Body of pancreas (tissue), 4 donors: ENCODE data around the gene FBP2. TPM values are rescaled to one million over a fixed set of nuclear protein-coding genes. Genes with fewer than 3 reads are reported as not detected.
"Not testable (repeated sequence)": the region's sequence is repeated elsewhere in the genome, so short reads cannot be mapped to it uniquely, and the experiment has no call there.

Source experiments
- ATAC-seq: fragments of 150-250 bp; one replicate; pipeline ENCODE4 v1.9.1; 2016
- DNase-seq, 4 donors: peaks; one replicate each; pipeline ENCODE4 v3.0.0-alpha.2; 2019
- H3K27ac ChIP-seq, 4 donors: fragments of 200-600 bp; sonication (generic); 1 replicate in 3 of 4; 2 replicates in 1 of 4; pipeline versions ENCODE4 v1.5.1 to v1.6.1; 2016 to 2019; ENCODE audit warnings: mild to moderate bottlenecking in 1 of 4, mixed read lengths in 1 of 4, moderate library complexity in 1 of 4
- H3K27me3 ChIP-seq, 2 donors: fragments of 200-600 bp; sonication (generic); one replicate each; pipeline ENCODE4 v1.6.0; 2016; ENCODE audit warnings: mild to moderate bottlenecking in 1 of 2
- H3K36me3 ChIP-seq, 2 donors: fragments of 200-600 bp; sonication (generic); replicated peaks in 1 of 2; 2 replicates each; pipeline ENCODE4 v1.5.1; 2016; ENCODE audit warnings: low read depth in 2 of 2; ENCODE audit not compliant: insufficient read depth in 1 of 2
- H3K4me1 ChIP-seq: fragments of 200-600 bp; sonication (generic); one replicate; pipeline ENCODE4 v1.6.0; 2016
- H3K4me3 ChIP-seq, 2 donors: fragments of 200-600 bp; sonication (generic); 1 replicate in 1 of 2; 2 replicates in 1 of 2; pipeline ENCODE4 v1.5.1; 2016 to 2019
- H3K9me3 ChIP-seq, 3 donors: fragments of 200-600 bp; sonication (generic); 1 replicate in 2 of 3; 2 replicates in 1 of 3; pipeline ENCODE4 v1.5.1; 2016
- CTCF ChIP-seq, 7 experiments: fragments of 450-650 bp in 4 of 7; fragments of 200-600 bp in 3 of 7; sonication (generic) in 3 of 7; IDR thresholded peaks; one replicate each; pipeline ENCODE4 v1.5.1; 2016 to 2019; ENCODE audit warnings: antibody characterized with exemption in 7 of 7
- POLR2A ChIP-seq, 3 donors: fragments of 450-650 bp; IDR thresholded peaks; one replicate each; pipeline ENCODE4 v1.6.1; 2016; ENCODE audit warnings: antibody characterized with exemption in 3 of 3, mild to moderate bottlenecking in 2 of 3
- WGBS, 2 donors: methylation state at CpG; one replicate each; pipeline ENCODE4 v1.1.5; 2017; 5-methylcytosine and 5-hydroxymethylcytosine counted together
- intact Hi-C: fragments of 100-400 bp; cut with DNase I; formaldehyde crosslinking; loops from one replicate; pipeline ENCODE4 v1.15.1; 2023
- total RNA-seq, 2 donors: library from RNA; depleted of rRNA; stranded (reverse); fragments of >200 nt; gene quantifications; one replicate each; pipeline ENCODE4 v1.1.0, GENCODE V29; 2016

The FBP2 gene
- total RNA-seq, 2 donors from 2014 or later, result 0.66 to 3.1 TPM

GRCh38 chr9:94554078-94554438 lies 39.6 kb downstream of the FBP2 start:
- TF ChIP-seq CTCF (IDR thresholded peaks at IDR 0.05) (no peak), POLR2A (IDR thresholded peaks at IDR 0.05) (no peak)
- ATAC-seq (peak; percentile 12), DNase-seq (no peak)
- Histone ChIP-seq H3K4me1 (peaks cover 12% of the 10 kb centered on the region), H3K27ac (peak overlapping the region; percentile 52 to 86 (median 82)), H3K27me3 (no peaks in the 10 kb centered on the region), H3K36me3 (no peaks in the 10 kb centered on the region), H3K9me3 (no peaks in the 10 kb centered on the region), H3K4me3 (peak overlapping the region in 1 of 2 donors; percentile 25)
- 47 to 80% methylated on average over 2 to 16 of the region's 16 CpGs for WGBS, 2 donors
- intact Hi-C loops, result loop anchor here (10.0 kb wide), 1 partner anchor 51 kb away; no protein-coding TSS in a partner anchor

DNA sequence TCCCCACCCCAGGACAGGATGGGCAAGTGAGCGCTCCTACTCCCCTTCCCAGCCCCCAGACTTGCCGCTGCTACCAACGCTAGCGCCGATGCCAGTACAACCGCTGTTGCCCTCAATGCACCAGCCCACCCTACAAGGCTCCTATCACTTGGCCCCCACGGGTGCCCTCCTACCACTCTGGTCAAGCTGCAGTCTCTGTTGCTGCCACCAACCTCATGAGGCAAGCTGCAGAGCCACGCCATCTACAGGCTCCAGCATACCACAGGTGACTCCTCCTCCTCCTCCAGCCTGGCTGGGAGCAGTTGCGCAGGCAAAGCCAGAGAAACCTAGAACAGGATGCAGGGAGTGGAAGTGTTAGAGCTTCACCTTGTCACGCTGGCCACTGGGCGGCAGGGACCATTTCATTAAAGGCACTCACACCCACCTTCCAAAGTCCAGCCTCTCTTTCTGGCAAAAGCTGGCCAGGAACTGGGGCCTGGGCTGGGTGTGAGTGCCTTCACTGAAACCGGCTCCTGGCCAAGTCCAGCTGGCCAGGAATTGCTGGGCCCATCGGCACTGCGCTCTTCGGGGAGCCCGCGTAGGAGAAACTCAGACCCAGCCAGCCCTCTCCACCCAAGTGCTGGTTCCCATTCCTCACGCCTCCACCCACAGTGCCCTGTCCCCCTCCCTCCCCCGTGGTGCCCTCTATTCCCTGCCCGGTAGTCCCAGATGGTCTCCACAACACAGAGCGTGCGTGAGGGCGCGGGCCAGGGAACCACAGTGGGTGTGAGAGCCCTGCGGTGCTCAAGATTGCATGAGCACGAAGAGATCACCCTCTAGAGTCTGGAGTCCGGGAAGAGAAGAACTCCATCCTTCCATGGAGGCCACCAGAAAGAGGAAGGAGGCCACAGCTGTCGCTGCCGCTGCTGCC lies 40.3 kb downstream of the FBP2 start:
- Histone ChIP-seq H3K27me3 (no peaks in the 10 kb centered on the region), H3K27ac (no peak overlapping the region), H3K36me3 (no peaks in the 10 kb centered on the region), H3K4me3 (no peak overlapping the region), H3K4me1 (peaks cover 12% of the 10 kb centered on the region), H3K9me3 (no peaks in the 10 kb centered on the region)
- ATAC-seq (no peak), DNase-seq (peak in 3 of 4 donors; percentile 27 to 47 (median 40))
- intact Hi-C loops, result loop anchor here (10.0 kb wide), 1 partner anchor 52 kb away; no protein-coding TSS in a partner anchor
- TF ChIP-seq POLR2A (IDR thresholded peaks at IDR 0.05) (no peak), CTCF (IDR thresholded peaks at IDR 0.05) (peak in 1 of 7 experiments; percentile 29)
- WGBS, 2 donors, result 83 to 95% methylated on average over 15 to 29 of the region's 29 CpGs

DNA sequence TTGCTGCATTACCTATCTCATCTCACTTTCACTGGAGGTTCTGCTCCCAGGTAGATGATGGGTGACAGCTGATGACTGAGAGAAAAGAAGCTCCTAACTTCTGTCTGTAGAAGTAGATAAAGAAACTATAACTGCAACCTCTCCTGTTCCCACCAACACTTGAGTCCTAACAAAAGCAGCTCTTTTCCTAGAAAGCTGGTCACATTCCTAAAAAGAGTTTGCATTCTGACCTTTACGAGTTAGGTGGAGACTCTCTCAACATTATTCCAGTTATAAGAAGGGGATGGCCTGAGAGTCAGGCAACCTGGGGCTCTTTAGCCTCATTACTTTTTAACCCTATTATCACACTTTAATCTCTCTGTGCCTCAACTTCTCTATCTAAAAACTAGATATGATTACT lies 47.7 kb downstream of the FBP2 start:
- no peak overlapping the region for H3K4me3 ChIP-seq
- no peak for ATAC-seq
- H3K36me3 ChIP-seq, result no peaks in the 10 kb centered on the region
- H3K27me3 ChIP-seq, result no peaks in the 10 kb centered on the region
- WGBS, 2 donors, result 75 to 77% methylated on average over 1 of the region's 1 CpG
- intact Hi-C loops, result no loop called here
- TF ChIP-seq CTCF (IDR thresholded peaks at IDR 0.05), result no peak
- no peak for TF ChIP-seq POLR2A (IDR thresholded peaks at IDR 0.05)
- DNase-seq, result no peak
- no peaks in the 10 kb centered on the region for H3K4me1 ChIP-seq
- no peaks in the 10 kb centered on the region for H3K9me3 ChIP-seq
- H3K27ac ChIP-seq, result no peak overlapping the region

- H3K27me3 ChIP-seq, DNase-seq, ATAC-seq, intact Hi-C loops, H3K9me3 ChIP-seq, H3K36me3 ChIP-seq, H3K4me1 ChIP-seq, H3K27ac ChIP-seq, H3K4me3 ChIP-seq: not testable (repeated sequence)
- WGBS, 2 donors, result 53 to 66% methylated on average over 5 of the region's 5 CpGs
Measured at GRCh38 chr9:94544335-94544734, 49.3 kb downstream of the FBP2 start.

DNA sequence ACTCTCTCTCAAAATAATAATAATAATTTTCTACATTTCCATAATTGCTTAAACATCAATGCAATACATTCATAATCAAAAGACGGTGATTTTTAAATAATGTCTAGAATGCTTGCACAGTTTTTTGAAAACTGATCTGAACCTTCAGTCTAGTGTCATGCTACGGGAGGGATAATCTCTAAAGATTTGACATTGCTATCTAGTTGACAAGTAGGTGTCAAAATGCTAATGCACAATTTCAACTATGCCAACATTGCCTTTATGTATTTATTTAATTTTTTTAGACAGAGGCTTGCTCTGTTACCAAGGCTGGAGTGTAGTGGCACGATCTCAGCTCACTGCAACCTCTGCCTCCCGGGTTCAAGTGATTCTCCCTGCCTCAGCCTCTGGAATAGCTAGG lies 54.7 kb downstream of the FBP2 start:
- intact Hi-C loops, result no loop called here
- DNase-seq (no peak), ATAC-seq (no peak)
- H3K4me3 ChIP-seq, result no peak overlapping the region
- H3K27me3 ChIP-seq, result no peaks in the 10 kb centered on the region
- WGBS, 2 donors, result 86 to 95% methylated on average over 4 of the region's 4 CpGs
- no peaks in the 10 kb centered on the region for H3K36me3 ChIP-seq
- H3K27ac ChIP-seq, result no peak overlapping the region
- no peak for TF ChIP-seq CTCF (IDR thresholded peaks at IDR 0.05)
- no peak for TF ChIP-seq POLR2A (IDR thresholded peaks at IDR 0.05)
- no peaks in the 10 kb centered on the region for H3K4me1 ChIP-seq
- no peaks in the 10 kb centered on the region for H3K9me3 ChIP-seq
